HG02610 (cell line): ENCODE data around the gene ACR.

ENCODE experiments used
- ATAC-seq: cut with Tn5 transposase; IDR thresholded peaks from one replicate; pipeline ENCODE4 v1.9.1; 2021; ENCODE audit warnings: mild to moderate bottlenecking, moderate library complexity; ENCODE audit not compliant: unreplicated experiment

Gene ACR

GRCh38 chr22:50716290-50717024 is 21.5 kb upstream of the ACR start:
- ATAC-seq, result no peak

- no peak for ATAC-seq
Measured at GRCh38 chr22:50717709-50718351, 20.2 kb upstream of the ACR start.

- no peak for ATAC-seq
Measured at GRCh38 chr22:50718352-50718709, 19.7 kb upstream of the ACR start.

- no peak for ATAC-seq
Measured at GRCh38 chr22:50719814-50720300, 18.1 kb upstream of the ACR start.

GRCh38 chr22:50720301-50721256 is 17.4 kb upstream of the ACR start:
- no peak for ATAC-seq

- ATAC-seq, result no peak
Measured at GRCh38 chr22:50721257-50721844, 16.7 kb upstream of the ACR start.

- ATAC-seq, result no peak
Measured at GRCh38 chr22:50722048-50722701, 15.8 kb upstream of the ACR start.

GRCh38 chr22:50722716-50723428 is 15.1 kb upstream of the ACR start:
- ATAC-seq, result no peak

DNA sequence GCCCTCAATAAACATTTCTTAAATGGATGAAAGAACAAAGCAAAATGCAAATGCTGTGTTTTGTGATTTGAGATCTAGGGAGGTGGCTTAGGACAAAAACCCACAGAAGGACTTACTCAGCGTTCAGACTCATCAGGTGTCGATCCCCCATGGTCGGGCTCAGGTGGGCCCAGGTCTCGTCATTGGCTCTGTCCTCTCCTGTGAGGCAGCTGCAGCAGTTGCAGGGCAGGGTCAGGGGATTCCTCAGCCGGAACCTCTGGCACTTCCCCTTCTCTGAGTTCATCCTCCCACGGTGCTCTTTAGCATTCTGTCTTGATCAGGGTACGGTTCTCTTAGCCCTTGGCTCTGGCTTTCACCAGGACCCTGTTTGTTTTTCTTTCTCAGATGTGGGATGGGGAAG is 14.0 kb upstream of the ACR start:
- no peak for ATAC-seq

- ATAC-seq, result no peak
Measured at GRCh38 chr22:50724616-50725015, 13.4 kb upstream of the ACR start.

DNA sequence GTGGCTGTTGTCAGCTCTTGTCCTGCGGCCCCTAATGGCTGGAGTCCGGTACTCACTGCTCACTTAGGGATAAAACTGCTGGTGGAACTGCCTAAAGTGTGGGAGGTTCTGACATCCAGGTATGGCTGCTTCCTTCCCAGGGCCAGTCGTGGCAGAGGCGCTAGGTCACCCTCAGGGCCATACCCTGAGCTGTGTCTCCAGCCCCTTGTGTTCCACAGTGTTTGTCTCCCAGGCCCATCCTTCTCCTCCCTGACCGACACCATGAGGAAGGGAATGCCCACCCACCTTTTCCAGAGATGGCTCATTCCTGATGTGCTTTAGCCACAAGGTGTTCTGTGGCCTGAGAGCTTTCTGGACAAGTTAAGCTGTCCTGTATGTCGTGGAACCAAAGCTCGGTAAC is 12.4 kb upstream of the ACR start:
- ATAC-seq, result no peak

- no peak for ATAC-seq
Measured at GRCh38 chr22:50726643-50727340, 11.2 kb upstream of the ACR start.

DNA sequence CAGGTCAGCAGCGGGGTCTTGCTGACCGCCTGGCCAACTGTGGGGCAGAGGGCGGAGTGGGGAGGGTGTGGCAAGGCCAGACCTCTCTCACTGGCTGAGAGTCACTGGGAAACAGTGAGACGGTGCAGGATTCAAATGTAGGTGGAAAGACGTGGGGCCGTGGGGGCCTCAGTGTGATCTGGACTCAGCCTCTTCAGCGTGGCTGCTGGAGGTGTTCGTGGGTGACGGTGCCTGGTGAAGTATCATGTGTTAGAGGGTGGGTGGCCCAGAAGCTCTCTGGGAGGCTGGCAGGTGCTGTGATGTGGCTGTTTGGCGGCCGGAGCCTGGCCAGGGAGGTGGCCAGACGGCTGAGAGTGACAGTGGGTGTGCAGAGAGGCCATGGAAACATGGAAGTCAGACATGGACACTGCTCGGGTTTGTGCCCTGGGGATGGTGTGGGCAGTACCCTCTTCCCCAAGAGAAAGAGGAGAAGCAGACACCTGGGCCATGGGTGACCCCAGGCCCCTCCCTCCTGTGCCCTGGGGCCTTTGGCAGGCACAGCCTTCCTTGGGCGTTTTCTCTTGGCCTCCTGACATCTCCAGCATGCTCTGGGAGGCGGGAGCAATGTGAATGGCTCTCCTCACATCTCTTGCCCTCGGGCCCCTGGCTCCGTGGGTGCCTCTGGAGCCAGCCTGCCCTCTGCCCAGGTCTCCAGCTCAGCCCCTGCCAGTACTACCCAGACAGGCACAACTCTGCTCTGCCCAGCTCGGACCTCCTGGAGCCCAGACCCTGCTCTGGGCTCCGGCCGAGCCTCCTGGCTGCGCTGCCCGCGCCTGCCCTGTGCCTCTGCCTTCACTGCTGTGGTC is 10.1 kb upstream of the ACR start:
- no peak for ATAC-seq

- no peak for ATAC-seq
Measured at GRCh38 chr22:50728523-50728931, 9.5 kb upstream of the ACR start.

DNA sequence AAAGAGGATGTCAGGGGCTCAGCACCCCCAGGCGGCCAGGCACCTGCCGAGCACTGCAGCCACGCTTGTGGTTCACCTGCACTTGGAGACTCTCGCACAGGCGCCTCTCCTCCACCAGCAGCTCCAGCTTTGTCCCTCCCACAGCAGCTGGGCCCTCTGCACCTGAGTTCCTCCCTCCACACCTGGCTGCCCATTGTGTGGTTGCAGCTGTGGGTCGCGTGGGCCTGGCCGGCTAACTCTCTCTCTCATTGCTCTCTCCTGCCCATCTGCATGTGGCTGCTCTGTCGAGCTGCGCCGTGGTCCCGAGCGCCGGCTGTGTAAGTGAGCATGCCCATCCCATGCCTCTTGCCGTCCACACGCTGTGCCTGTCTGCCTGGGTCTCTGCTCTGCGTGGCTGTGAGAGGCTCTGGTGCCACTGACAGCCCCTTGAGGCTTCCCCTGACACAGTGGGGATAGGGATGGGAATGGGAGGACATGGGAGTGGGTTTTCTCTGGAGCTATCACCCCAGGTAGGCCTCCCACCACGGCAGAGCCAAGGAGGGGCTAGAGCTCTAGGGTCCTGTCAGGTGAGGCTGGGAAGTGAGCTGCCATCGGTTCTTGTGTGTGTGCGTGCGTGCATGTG is 8.5 kb upstream of the ACR start:
- no peak for ATAC-seq

GRCh38 chr22:50730013-50730891 is 7.8 kb upstream of the ACR start:
- no peak for ATAC-seq
